CD8-positive, alpha-beta memory T cell (primary cell): Measurements from ENCODE around the gene NFAT5. TPM values are rescaled to one million over a fixed set of nuclear protein-coding genes. Genes with fewer than 3 reads are reported as not detected.
"Not testable (repeated sequence)": the region's sequence is repeated elsewhere in the genome, so short reads cannot be mapped to it uniquely, and the experiment has no call there.

Experiments used
- CTCF ChIA-PET: fragments of 350-600 bp; sonication (Branson Sonifier 250); formaldehyde crosslinking; loops from one replicate; lab custom pipeline; 2021; ENCODE audit warnings: antibody characterized with exemption; lab: Charles Lee
- POLR2A ChIA-PET: fragments of 350-600 bp; sonication (Branson Sonifier 250); formaldehyde crosslinking; loops from one replicate; lab custom pipeline; 2021; ENCODE audit warnings: antibody characterized with exemption; lab: Charles Lee
- DNase-seq, 5 donors: peaks; one replicate each; pipeline versions ENCODE4 v3.0.0 to v3.0.0-alpha.2; 2020 to 2022; ENCODE audit warnings: mixed read lengths in 1 of 5
- H3K27ac ChIP-seq: one replicate; pipeline ENCODE4 v1.7.0; 2013; ENCODE audit warnings: low read depth, mild to moderate bottlenecking, low read length, moderate library complexity
- H3K27me3 ChIP-seq: 2 replicates; pipeline ENCODE4 v1.7.0; 2013; ENCODE audit warnings: low read length, mild to moderate bottlenecking; ENCODE audit not compliant: insufficient read depth, poor library complexity, severe bottlenecking
- H3K36me3 ChIP-seq: 2 replicates; pipeline ENCODE4 v1.7.0; 2013; ENCODE audit warnings: mild to moderate bottlenecking, low read length, moderate library complexity; ENCODE audit not compliant: insufficient read depth
- H3K4me1 ChIP-seq: 2 replicates; pipeline ENCODE4 v1.7.0; 2013; ENCODE audit warnings: mild to moderate bottlenecking, low read length, moderate library complexity; ENCODE audit not compliant: insufficient read depth
- H3K4me3 ChIP-seq: 2 replicates; pipeline ENCODE4 v1.7.0; 2013; ENCODE audit warnings: mild to moderate bottlenecking, low read length
- H3K9me3 ChIP-seq: 2 replicates; pipeline ENCODE4 v1.7.0; 2013; ENCODE audit warnings: mild to moderate bottlenecking, low read length
- H3K27ac Mint-ChIP-seq, 8 donors: one replicate each; pipeline ENCODE4 v1.8.0; 2020 to 2021; ENCODE audit warnings: mixed read lengths in 8 of 8, mild to moderate bottlenecking in 6 of 8, inconsistent platforms in 3 of 8, moderate library complexity in 3 of 8
- H3K27me3 Mint-ChIP-seq, 2 donors: one replicate each; pipeline ENCODE4 v1.8.0; 2020 to 2021; ENCODE audit warnings: mixed read lengths in 2 of 2, mild to moderate bottlenecking in 1 of 2, moderate library complexity in 1 of 2
- H3K36me3 Mint-ChIP-seq, 3 donors: one replicate each; pipeline ENCODE4 v1.8.0; 2020 to 2021; ENCODE audit warnings: mixed read lengths in 3 of 3, inconsistent platforms in 1 of 3, mild to moderate bottlenecking in 1 of 3
- H3K4me1 Mint-ChIP-seq, 3 donors: one replicate each; pipeline ENCODE4 v1.8.0; 2020 to 2021; ENCODE audit warnings: mixed read lengths in 3 of 3, inconsistent platforms in 1 of 3, mild to moderate bottlenecking in 1 of 3
- H3K4me3 Mint-ChIP-seq, 7 donors: one replicate each; pipeline ENCODE4 v1.8.0; 2020 to 2021; ENCODE audit warnings: mixed read lengths in 7 of 7, mild to moderate bottlenecking in 6 of 7, moderate library complexity in 4 of 7, inconsistent platforms in 2 of 7
- H3K9me3 Mint-ChIP-seq, 5 donors: one replicate each; pipeline ENCODE4 v1.8.0; 2020 to 2022; ENCODE audit warnings: mixed read lengths in 5 of 5, mild to moderate bottlenecking in 3 of 5, moderate library complexity in 2 of 5, inconsistent platforms in 1 of 5
- polyA plus RNA-seq: library from polyadenylated mRNA; unstranded; fragments of 300-500 nt; fragmentation: Illumina TruSeq; gene quantifications from one replicate; pipeline ENCODE4 v1.2.3, GENCODE V29; 2021
- total RNA-seq, 2 experiments: library from RNA; stranded (reverse); gene quantifications; one replicate each; pipeline ENCODE4 v1.2.3, GENCODE V29; 2021

The NFAT5 gene
- total and polyA plus RNA-seq, 3 experiments from 2014 or later: 11.3 to 41.0 (median 39.0) TPM

- Histone ChIP-seq H3K9me3 (no peaks in the 10 kb centered on the region), H3K27ac (peak overlapping the region; percentile 87), H3K4me3 (peak overlapping the region; percentile 70), H3K36me3 (no peaks in the 10 kb centered on the region), H3K27me3 (no peaks in the 10 kb centered on the region), H3K4me1 (peaks cover 37% of the 10 kb centered on the region)
- peak in 2 of 5 donors; percentile 9 to 31 for DNase-seq
- H3K4me1 Mint-ChIP-seq: peaks cover 47 to 68% (median 56%) of the 10 kb centered on the region in 3 donors
- CTCF ChIA-PET: interaction anchor here (0.9 to 1.0 kb wide), 2 partner anchors 24 to 172 kb away, joined by 3 read pairs; no protein-coding TSS in a partner anchor
- peaks cover 0 to 18% (median 0%) of the 10 kb centered on the region in 3 donors for H3K36me3 Mint-ChIP-seq
- H3K27ac Mint-ChIP-seq: peak overlapping the region; percentile 80 to 98 (median 97)
- no peaks in the 10 kb centered on the region for H3K9me3 Mint-ChIP-seq
- no peaks in the 10 kb centered on the region for H3K27me3 Mint-ChIP-seq
- POLR2A ChIA-PET: interaction anchor here (0.7 kb wide), 2 partner anchors 68 to 227 kb away, joined by 3 to 4 read pairs; no protein-coding TSS in a partner anchor
- H3K4me3 Mint-ChIP-seq: peak overlapping the region; percentile 90 to 99 (median 98)
Observed at GRCh38 chr16:69566981-69567680, 1.4 kb downstream of the NFAT5 start.

DNA sequence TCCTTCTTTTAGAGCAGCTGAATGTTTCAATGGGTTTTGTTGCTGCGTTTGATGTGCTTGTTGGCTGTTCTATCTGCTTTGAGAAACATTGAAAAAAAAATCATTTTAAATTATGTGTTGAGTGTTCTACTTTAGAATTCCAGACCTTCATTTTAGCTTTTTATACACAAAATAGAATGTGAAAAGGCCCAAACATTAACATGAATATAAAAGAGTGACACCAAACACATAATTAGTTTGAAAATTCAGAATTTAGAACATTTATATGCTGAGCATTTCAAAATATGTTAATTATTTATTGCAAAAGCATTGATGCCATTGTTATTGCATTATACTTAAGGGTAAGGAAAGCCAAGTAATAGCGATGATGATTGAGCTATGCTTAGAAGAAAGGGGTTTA is 2.9 kb downstream of the NFAT5 start:
- H3K4me1 ChIP-seq: peaks cover 35% of the 10 kb centered on the region
- no peak overlapping the region for H3K27ac ChIP-seq
- no peaks in the 10 kb centered on the region for H3K27me3 Mint-ChIP-seq
- H3K27me3 ChIP-seq: no peaks in the 10 kb centered on the region
- no peak for DNase-seq
- POLR2A ChIA-PET: no interaction called here
- no peak overlapping the region for H3K4me3 ChIP-seq
- no peaks in the 10 kb centered on the region for H3K36me3 ChIP-seq
- H3K9me3 ChIP-seq: no peaks in the 10 kb centered on the region
- peaks cover 49 to 68% (median 57%) of the 10 kb centered on the region in 3 donors for H3K4me1 Mint-ChIP-seq
- peak overlapping the region in 5 of 8 donors; percentile 1 to 98 (median 26) for H3K27ac Mint-ChIP-seq
- no peaks in the 10 kb centered on the region for H3K9me3 Mint-ChIP-seq
- peak overlapping the region in 6 of 7 donors; percentile 9 to 99 (median 97) for H3K4me3 Mint-ChIP-seq
- H3K36me3 Mint-ChIP-seq: peaks cover 0 to 18% (median 0%) of the 10 kb centered on the region in 3 donors
- CTCF ChIA-PET: no interaction called here

DNA sequence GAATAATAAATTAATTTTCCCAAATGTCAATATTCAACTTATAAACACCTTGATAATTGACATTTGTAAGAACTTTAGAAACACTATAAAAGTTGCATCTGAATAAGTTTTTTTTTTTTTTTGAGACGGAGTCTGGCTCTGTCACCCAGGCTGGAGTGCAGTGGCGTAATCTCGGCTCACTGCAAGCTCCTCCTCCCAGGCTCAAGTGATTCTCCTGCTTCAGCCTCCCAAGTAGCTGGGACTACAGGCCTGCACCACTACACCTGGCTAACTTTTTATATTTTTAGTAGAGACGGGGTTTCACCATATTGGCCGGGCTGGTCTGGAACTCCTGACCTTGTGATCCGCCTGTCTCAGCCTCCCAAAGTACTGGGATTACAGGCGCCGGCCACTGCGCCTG is 13.0 kb downstream of the NFAT5 start:
- H3K27me3 Mint-ChIP-seq, POLR2A ChIA-PET, DNase-seq, H3K4me1 ChIP-seq, H3K4me3 ChIP-seq, H3K9me3 ChIP-seq, H3K9me3 Mint-ChIP-seq, H3K36me3 Mint-ChIP-seq, H3K27ac ChIP-seq, H3K27ac Mint-ChIP-seq, H3K36me3 ChIP-seq, H3K4me3 Mint-ChIP-seq, H3K27me3 ChIP-seq: not testable (repeated sequence)
- CTCF ChIA-PET: interaction anchor here (1.2 kb wide), 1 partner anchor 135 kb away, joined by 3 read pairs; no protein-coding TSS in a partner anchor
- peaks cover 21 to 48% (median 41%) of the 10 kb centered on the region in 3 donors for H3K4me1 Mint-ChIP-seq

GRCh38 chr16:69579783-69580481 is 14.2 kb downstream of the NFAT5 start:
- Mint-ChIP-seq H3K9me3 (no peaks in the 10 kb centered on the region), H3K27ac (peak overlapping the region in 1 of 8 donors; percentile 9), H3K4me3 (no peak overlapping the region), H3K36me3 (peaks cover 0 to 9% (median 3%) of the 10 kb centered on the region in 3 donors), H3K4me1 (peaks cover 21 to 49% (median 41%) of the 10 kb centered on the region in 3 donors), H3K27me3 (peaks cover 0 to 1% of the 10 kb centered on the region in 2 donors)
- Histone ChIP-seq H3K9me3 (no peaks in the 10 kb centered on the region), H3K36me3 (no peaks in the 10 kb centered on the region), H3K27ac (no peak overlapping the region), H3K4me1 (peaks cover 7% of the 10 kb centered on the region), H3K4me3 (no peak overlapping the region), H3K27me3 (no peaks in the 10 kb centered on the region)
- ChIA-PET CTCF (no interaction called here), POLR2A (no interaction called here)
- no peak for DNase-seq

DNA sequence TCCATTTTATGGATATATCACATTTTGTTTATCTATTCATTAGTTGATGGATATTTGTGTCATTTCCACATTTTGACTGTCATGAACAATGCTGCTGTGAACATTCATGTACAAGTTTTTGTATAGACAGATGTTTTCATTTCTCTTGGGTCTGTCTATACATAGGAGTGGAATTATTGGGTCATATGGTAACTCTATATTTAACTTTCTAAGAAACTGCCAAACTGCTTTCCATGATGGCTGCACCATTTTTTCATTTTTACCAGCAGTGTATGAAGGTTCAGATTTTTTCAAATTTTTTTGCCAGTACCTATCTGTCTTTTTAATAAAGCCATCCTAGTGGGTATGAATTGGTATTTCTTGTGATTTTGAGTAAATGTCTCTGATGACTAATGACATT is 15.5 kb downstream of the NFAT5 start:
- Mint-ChIP-seq H3K27me3 (peaks cover 0 to 1% of the 10 kb centered on the region in 2 donors), H3K36me3 (peaks cover 3 to 12% (median 4%) of the 10 kb centered on the region in 3 donors), H3K4me1 (peaks cover 29 to 54% (median 52%) of the 10 kb centered on the region in 3 donors), H3K4me3 (no peak overlapping the region), H3K9me3 (no peaks in the 10 kb centered on the region), H3K27ac (no peak overlapping the region)
- Histone ChIP-seq H3K4me3 (no peak overlapping the region), H3K9me3 (no peaks in the 10 kb centered on the region), H3K4me1 (peaks cover 7% of the 10 kb centered on the region), H3K36me3 (no peaks in the 10 kb centered on the region), H3K27ac (no peak overlapping the region), H3K27me3 (no peaks in the 10 kb centered on the region)
- DNase-seq: no peak
- ChIA-PET CTCF (no interaction called here), POLR2A (no interaction called here)

GRCh38 chr16:69584493-69584892 is 18.7 kb downstream of the NFAT5 start:
- H3K4me1 ChIP-seq, H3K27ac Mint-ChIP-seq, H3K36me3 ChIP-seq, CTCF ChIA-PET, H3K27me3 Mint-ChIP-seq, H3K27ac ChIP-seq, DNase-seq, POLR2A ChIA-PET, H3K4me3 ChIP-seq, H3K9me3 Mint-ChIP-seq, H3K27me3 ChIP-seq, H3K4me3 Mint-ChIP-seq, H3K9me3 ChIP-seq: not testable (repeated sequence)
- Mint-ChIP-seq H3K36me3 (peaks cover 3 to 16% (median 4%) of the 10 kb centered on the region in 3 donors), H3K4me1 (peaks cover 25 to 50% (median 49%) of the 10 kb centered on the region in 3 donors)

- Histone ChIP-seq H3K4me1 (no peaks in the 10 kb centered on the region), H3K27ac (no peak overlapping the region), H3K9me3 (no peaks in the 10 kb centered on the region), H3K4me3 (no peak overlapping the region), H3K36me3 (no peaks in the 10 kb centered on the region), H3K27me3 (no peaks in the 10 kb centered on the region)
- H3K27me3 Mint-ChIP-seq: no peaks in the 10 kb centered on the region
- POLR2A ChIA-PET: no interaction called here
- H3K9me3 Mint-ChIP-seq: no peaks in the 10 kb centered on the region
- no peak overlapping the region for H3K4me3 Mint-ChIP-seq
- DNase-seq: no peak
- peak overlapping the region in 6 of 8 donors; percentile 26 to 78 (median 64) for H3K27ac Mint-ChIP-seq
- H3K36me3 Mint-ChIP-seq: peaks cover 0 to 16% (median 4%) of the 10 kb centered on the region in 3 donors
- H3K4me1 Mint-ChIP-seq: peaks cover 33 to 60% (median 57%) of the 10 kb centered on the region in 3 donors
- CTCF ChIA-PET: no interaction called here
Observed at GRCh38 chr16:69589434-69590269, 23.9 kb downstream of the NFAT5 start.
